ENCODE data around the gene ATP13A5. TPM values are rescaled to one million over a fixed set of nuclear protein-coding genes. Genes with fewer than 3 reads are reported as not detected.

ATP13A5 gene
- total and polyA plus RNA-seq, 2 of the 8 experiments (the other 6 are each of a cell fraction or from before 2014, with no cell fraction given) = not detected

- H2BK12ac ChIP-seq (ENCODE audit: low read depth, low read length) = peak overlapping the region; percentile 45; the same call in 1 of the 2 replicates
- H3K36me3 ChIP-seq (ENCODE audit: control insufficient read depth in 2 of 4, insufficient read depth in 4 of 4, low read length in 3 of 4) = no peaks in the 10 kb centered on the region
- peak overlapping the region; percentile 32; the same call in 1 of the 2 replicates for H2AK5ac ChIP-seq (ENCODE audit: low read depth, low read length)
- no peaks in the 10 kb centered on the region for H3K79me1 ChIP-seq (ENCODE audit: low read depth, low read length)
- peak in 1 of 2 experiments; percentile 10 for DNase-seq (ENCODE audit: low read depth in 1 of 2, low spot score in 2 of 2)
- H3K9me3 ChIP-seq (ENCODE audit: insufficient read depth in 2 of 2, low read depth in 1 of 2, low read length in 1 of 2) = peaks cover 0 to 2% of the 10 kb centered on the region in 2 experiments; a peak in 1 of 4 replicates
- no peak overlapping the region for H3K23ac ChIP-seq (ENCODE audit: insufficient read length)
- no peak overlapping the region for H4K5ac ChIP-seq (ENCODE audit: insufficient read length, low read depth, low read length)
- no peak overlapping the region for H3K4ac ChIP-seq (replicated peaks; ENCODE audit: insufficient read length, low read depth, low read length)
- peak overlapping the region; percentile 73; the same call in 1 of the 2 replicates for H2BK5ac ChIP-seq (ENCODE audit: low read depth, low read length)
- peak overlapping the region; percentile 71 for H4K91ac ChIP-seq (replicated peaks; ENCODE audit: insufficient read length, low read length)
- CTCF ChIA-PET (ENCODE audit: partially characterized antibody) = no interaction called here
- no peak overlapping the region for H3K56ac ChIP-seq (replicated peaks; ENCODE audit: insufficient read length, low read depth, low read length)
- H2BK15ac ChIP-seq (ENCODE audit: low read length) = 0 out of 2 replicates have a peak overlapping the region, but pooled peaks have one; percentile 40
- H3K4me1 ChIP-seq (replicated peaks in 1 of 4; ENCODE audit: control insufficient read depth in 3 of 4, insufficient read depth in 4 of 4, low read length in 3 of 4) = peaks cover 0 to 14% (median 11%) of the 10 kb centered on the region in 4 experiments; a peak in 3 of 7 replicates
- H4K8ac ChIP-seq (ENCODE audit: extremely low read depth, insufficient read depth, low read length) = no peak overlapping the region
- H3K27ac ChIP-seq (ENCODE audit: low read depth, low read length) = no peak overlapping the region
- peak overlapping the region; percentile 49; the same call in 1 of the 2 replicates for H2BK20ac ChIP-seq (ENCODE audit: low read length)
- H4K20me1 ChIP-seq (replicated peaks in 1 of 2; ENCODE audit: control insufficient read depth in 1 of 2, insufficient read depth in 2 of 2, low read length in 2 of 2) = no peaks in the 10 kb centered on the region
- no peak overlapping the region for H3K14ac ChIP-seq (ENCODE audit: insufficient read length)
- no peaks in the 10 kb centered on the region for H3K27me3 ChIP-seq (replicated peaks in 1 of 4; ENCODE audit: control insufficient read depth in 3 of 4, extremely low read depth in 1 of 4, insufficient read depth in 3 of 4, low read length in 3 of 4)
- H3K4me2 ChIP-seq (ENCODE audit: insufficient read depth in 1 of 2, low read depth in 2 of 2, low read length in 2 of 2) = no peak overlapping the region
- H3K9ac ChIP-seq (replicated peaks in 1 of 4; ENCODE audit: extremely low read depth in 1 of 4, low read depth in 3 of 4, low read length in 3 of 4) = no peak overlapping the region
- no peak for FAIRE-seq
- H3K23me2 ChIP-seq (ENCODE audit: low read depth, low read length) = no peaks in the 10 kb centered on the region
- H3K79me2 ChIP-seq (ENCODE audit: control insufficient read depth in 1 of 2, insufficient read depth in 2 of 2, low read length in 2 of 2) = no peaks in the 10 kb centered on the region
- POLR2A ChIA-PET (ENCODE audit: partially characterized antibody) = no interaction called here
- no peak overlapping the region for H3K18ac ChIP-seq (ENCODE audit: extremely low read depth, low read length)
- H2AFZ ChIP-seq (ENCODE audit: low read length) = no peak overlapping the region
- WGBS, 2 experiments (ENCODE audit: extremely low coverage in 1 of 2, insufficient coverage in 1 of 2, insufficient read length in 1 of 2, insufficient replicate concordance in 2 of 2, low coverage in 1 of 2, low lambda C conversion rate in 2 of 2, missing lambda C conversion rate in 1 of 2) = 84% methylated on average over 3 of the region's 3 CpGs; no CpG with 5 or more reads in 1 of the 2 experiments
- TF ChIP-seq MAX (IDR thresholded peaks at IDR 0.05) = peak; percentile 39; the same call in 1 of the 2 replicates
- TF ChIP-seq CTBP2 (IDR thresholded peaks at IDR 0.05; ENCODE audit: borderline replicate concordance, insufficient read depth, insufficient read length, low read length) = no peak
- peak; percentile 24; the same call in 1 of the 2 replicates for TF ChIP-seq E2F6 (IDR thresholded peaks at IDR 0.05)
- TF ChIP-seq KDM5A (IDR thresholded peaks at IDR 0.05; ENCODE audit: low read length) = no peak
- H2BK120ac ChIP-seq (replicated peaks; ENCODE audit: low read depth, low read length) = peak overlapping the region; percentile 79
- no peak overlapping the region for H3K4me3 ChIP-seq (ENCODE audit: extremely low read depth in 1 of 4, insufficient read depth in 2 of 4, low read depth in 3 of 4, low read length in 4 of 4)
Measured at GRCh38 chr3:193391902-193392301, 13.3 kb upstream of the ATP13A5 start.
